Chondrocyte (in vitro differentiated cells): Measurements from ENCODE around the gene SLC22A7. TPM values are rescaled to one million over a fixed set of nuclear protein-coding genes. Genes with fewer than 3 reads are reported as not detected.
"Not testable (repeated sequence)": the region's sequence is repeated elsewhere in the genome, so short reads cannot be mapped to it uniquely, and the experiment has no call there.

Experiments used
- DNase-seq: peaks from one replicate; pipeline ENCODE4 v3.0.0; 2021; ENCODE audit warnings: mixed read lengths, low spot score
- H3K27ac Mint-ChIP-seq: one replicate; pipeline ENCODE4 v1.8.0; 2021; ENCODE audit warnings: mild to moderate bottlenecking, moderate library complexity, mixed read lengths; ENCODE audit not compliant: unreplicated experiment
- H3K27me3 Mint-ChIP-seq: 2 replicates; pipeline ENCODE4 v1.8.0; 2021; ENCODE audit warnings: low read depth, mixed read lengths
- H3K36me3 Mint-ChIP-seq: 2 replicates; pipeline ENCODE4 v1.8.0; 2021; ENCODE audit warnings: low read depth, mixed read lengths
- H3K4me1 Mint-ChIP-seq: 2 replicates; pipeline ENCODE4 v1.8.0; 2021; ENCODE audit warnings: low read depth, mild to moderate bottlenecking, mixed read lengths
- H3K4me3 Mint-ChIP-seq: one replicate; pipeline ENCODE4 v1.8.0; 2021; ENCODE audit warnings: mild to moderate bottlenecking, moderate library complexity, mixed read lengths; ENCODE audit not compliant: unreplicated experiment
- H3K9me3 Mint-ChIP-seq: 2 replicates; pipeline ENCODE4 v1.8.0; 2021; ENCODE audit warnings: low read depth, mixed read lengths
- total RNA-seq: library from RNA; stranded (reverse); gene quantifications from 3 replicates; pipeline ENCODE4 v1.2.1, GENCODE V29; 2021
- TF ChIP-seq, protein P1 (sequence below): fragments of 200-600 bp; sonication (generic); IDR thresholded peaks from 2 replicates; pipeline ENCODE4 v1.5.0; 2021; ENCODE audit warnings: antibody characterized with exemption, mild to moderate bottlenecking, moderate library complexity

SLC22A7 gene
- total RNA-seq, 1 donor from 2014 or later = not detected

DNA sequence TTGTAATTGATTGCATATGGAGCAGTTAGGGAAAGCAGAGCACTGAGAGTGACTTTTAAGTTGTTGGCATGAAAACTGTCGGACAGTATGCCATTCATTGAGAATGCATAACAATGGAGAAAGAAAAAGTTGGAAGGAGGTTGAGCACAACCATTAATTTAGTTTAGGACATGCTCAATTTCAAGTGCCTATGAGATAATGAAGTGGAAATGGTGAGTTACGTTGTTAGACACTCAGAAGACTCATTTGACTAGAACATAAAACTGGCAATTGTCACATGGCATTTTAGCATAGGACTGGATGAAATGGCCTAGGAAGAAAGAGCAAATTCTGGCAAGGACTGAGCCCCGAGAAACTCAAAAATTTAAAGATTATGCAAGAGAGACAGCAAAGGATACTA, 49.4 kb downstream of the SLC22A7 start:
- Mint-ChIP-seq H3K4me3 (no peak overlapping the region), H3K27me3 (no peaks in the 10 kb centered on the region), H3K9me3 (no peaks in the 10 kb centered on the region), H3K27ac (no peak overlapping the region), H3K36me3 (peaks cover 23% of the 10 kb centered on the region), H3K4me1 (no peaks in the 10 kb centered on the region)
- no peak for DNase-seq
- TF ChIP-seq, protein P1, sequence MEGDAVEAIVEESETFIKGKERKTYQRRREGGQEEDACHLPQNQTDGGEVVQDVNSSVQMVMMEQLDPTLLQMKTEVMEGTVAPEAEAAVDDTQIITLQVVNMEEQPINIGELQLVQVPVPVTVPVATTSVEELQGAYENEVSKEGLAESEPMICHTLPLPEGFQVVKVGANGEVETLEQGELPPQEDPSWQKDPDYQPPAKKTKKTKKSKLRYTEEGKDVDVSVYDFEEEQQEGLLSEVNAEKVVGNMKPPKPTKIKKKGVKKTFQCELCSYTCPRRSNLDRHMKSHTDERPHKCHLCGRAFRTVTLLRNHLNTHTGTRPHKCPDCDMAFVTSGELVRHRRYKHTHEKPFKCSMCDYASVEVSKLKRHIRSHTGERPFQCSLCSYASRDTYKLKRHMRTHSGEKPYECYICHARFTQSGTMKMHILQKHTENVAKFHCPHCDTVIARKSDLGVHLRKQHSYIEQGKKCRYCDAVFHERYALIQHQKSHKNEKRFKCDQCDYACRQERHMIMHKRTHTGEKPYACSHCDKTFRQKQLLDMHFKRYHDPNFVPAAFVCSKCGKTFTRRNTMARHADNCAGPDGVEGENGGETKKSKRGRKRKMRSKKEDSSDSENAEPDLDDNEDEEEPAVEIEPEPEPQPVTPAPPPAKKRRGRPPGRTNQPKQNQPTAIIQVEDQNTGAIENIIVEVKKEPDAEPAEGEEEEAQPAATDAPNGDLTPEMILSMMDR = no peak

DNA sequence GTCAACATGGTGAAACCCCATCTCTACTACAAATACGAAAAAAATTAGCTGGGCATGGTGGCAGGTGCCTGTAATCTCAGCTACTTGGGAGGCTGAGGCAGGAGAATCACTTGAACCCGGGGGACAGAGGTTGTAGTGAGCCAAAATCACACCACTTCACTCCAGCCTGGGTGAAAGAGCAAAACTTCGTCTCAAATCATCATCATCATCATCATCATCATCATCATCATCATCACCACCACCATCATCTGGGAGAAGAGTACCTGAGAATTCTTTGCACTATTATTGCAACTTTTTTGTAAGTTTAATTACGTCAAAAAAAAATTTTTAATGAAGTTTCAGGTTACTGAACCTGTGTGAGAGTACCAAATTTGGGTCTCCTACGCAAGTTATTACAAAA, 53.9 kb downstream of the SLC22A7 start:
- DNase-seq, H3K27ac Mint-ChIP-seq, H3K9me3 Mint-ChIP-seq, H3K27me3 Mint-ChIP-seq, H3K4me3 Mint-ChIP-seq, H3K4me1 Mint-ChIP-seq: not testable (repeated sequence)
- peaks cover 31% of the 10 kb centered on the region for H3K36me3 Mint-ChIP-seq

Other genes with a start within 250 kb of the SLC22A7 start
- 53.6 to 64.8 TPM (median 54.3 TPM) in 3 replicates for gene CUL7, start 244.4 kb upstream of the SLC22A7 start, total RNA-seq
- gene MRPL2, start 238.8 kb upstream of the SLC22A7 start, total RNA-seq = 42.6 to 46.6 TPM (median 42.9 TPM) in 3 replicates
- 30.0 to 37.0 TPM (median 32.3 TPM) in 3 replicates for gene KLC4, start 238.6 kb upstream of the SLC22A7 start, total RNA-seq
- 282 to 293 TPM (median 288 TPM) in 3 replicates for gene PTK7, start 221.9 kb upstream of the SLC22A7 start, total RNA-seq
- 42.2 to 43.9 TPM (median 42.7 TPM) in 3 replicates for gene SRF, start 127.0 kb upstream of the SLC22A7 start, total RNA-seq
- gene CUL9, start 116.1 kb upstream of the SLC22A7 start, total RNA-seq = 17.5 to 36.6 TPM (median 19.8 TPM) in 3 replicates
- gene DNPH1, start 68.8 kb upstream of the SLC22A7 start, total RNA-seq = 22.8 to 34.1 TPM (median 24.5 TPM) in 3 replicates
- gene TTBK1, start 54.8 kb upstream of the SLC22A7 start, total RNA-seq = 0.07 TPM in 1 of 3 replicates, not detected in the others
- gene CRIP3, start 10.6 kb downstream of the SLC22A7 start, total RNA-seq = 0.47 to 0.94 TPM (median 0.72 TPM) in 3 replicates
- 18.7 to 23.6 TPM (median 19.8 TPM) in 3 replicates for gene ZNF318, start 71.4 kb downstream of the SLC22A7 start, total RNA-seq
- gene ABCC10, start 129.3 kb downstream of the SLC22A7 start, total RNA-seq = 42.5 to 43.2 TPM (median 43.1 TPM) in 3 replicates
- gene DLK2, start 157.3 kb downstream of the SLC22A7 start, total RNA-seq = 0.29 to 1.3 TPM (median 1.1 TPM) in 3 replicates
- gene TJAP1, start 179.3 kb downstream of the SLC22A7 start, total RNA-seq = 27.7 to 35.3 TPM (median 31.0 TPM) in 3 replicates
- 0.24 to 0.62 TPM (median 0.49 TPM) in 3 replicates for gene LRRC73, start 212.1 kb downstream of the SLC22A7 start, total RNA-seq
- 131 to 142 TPM (median 133 TPM) in 3 replicates for gene YIPF3, start 218.7 kb downstream of the SLC22A7 start, total RNA-seq
- gene POLR1C, start 218.8 kb downstream of the SLC22A7 start, total RNA-seq = 19.3 to 28.2 TPM (median 20.1 TPM) in 3 replicates